Stimulated activated CD8-positive, alpha-beta memory T cell treated with anti-CD3 and anti-CD28 coated beads, Interleukin-12 subunit alpha, Interleukin-12 subunit beta, amount 100 ng/mL, for 1 hour (primary cell): ENCODE measurements around the gene PHC3.

Experiments used
- DNase-seq: peaks from one replicate; pipeline ENCODE4 v3.0.0-alpha.2; 2020; ENCODE audit warnings: low read depth

The PHC3 gene

DNA sequence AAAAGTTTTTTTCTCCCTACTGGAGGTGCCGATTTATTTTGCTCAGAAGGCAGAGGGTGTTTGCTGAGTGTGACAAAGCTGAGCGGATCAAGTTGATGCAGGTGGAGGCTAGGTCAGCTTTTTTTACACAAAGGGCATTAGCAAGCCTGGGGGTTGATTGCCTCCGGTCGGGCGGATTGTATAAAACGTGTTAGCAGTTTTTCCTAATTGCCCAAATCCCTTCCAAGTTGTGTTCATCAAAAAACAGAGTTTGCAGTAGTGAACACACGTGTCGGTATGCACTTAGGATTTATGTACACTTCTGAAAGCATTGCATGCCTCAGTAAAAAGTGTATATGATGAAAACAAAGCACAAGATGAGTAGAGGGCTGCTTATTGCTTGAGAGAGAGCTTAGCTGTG, 141.1 kb downstream of the PHC3 start:
- DNase-seq: no peak

DNA sequence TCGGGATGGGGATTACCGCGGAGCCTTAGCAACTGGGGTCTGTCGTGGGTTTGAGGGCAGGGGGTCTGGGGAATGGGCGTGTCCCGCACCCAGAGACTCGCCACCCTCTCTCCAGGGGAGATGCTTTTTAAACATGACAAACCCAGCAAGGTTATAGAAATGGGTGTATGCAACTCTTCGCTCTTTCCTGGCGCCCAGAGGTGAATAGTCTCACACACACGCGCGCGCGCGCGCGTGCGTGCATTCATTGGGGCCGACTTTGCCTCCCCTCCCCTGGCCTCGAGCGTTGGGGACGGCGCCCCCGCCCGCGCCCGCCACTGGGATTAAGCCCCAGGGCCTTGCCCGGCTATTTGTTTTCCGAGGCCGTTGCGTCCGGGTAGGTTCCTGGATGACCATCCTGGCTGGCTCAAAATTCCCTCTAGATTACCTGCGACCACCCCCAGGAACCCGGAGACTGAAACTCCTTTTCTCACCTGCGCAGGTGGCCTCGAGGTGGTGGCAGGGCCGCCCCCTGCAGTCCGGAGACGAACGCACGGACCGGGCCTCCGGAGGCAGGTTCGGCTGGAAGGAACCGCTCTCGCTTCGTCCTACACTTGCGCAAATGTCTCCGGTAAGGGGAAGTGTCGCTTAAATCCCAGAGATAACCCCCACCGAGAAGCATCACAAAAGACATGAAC, 143.0 kb downstream of the PHC3 start:
- no peak for DNase-seq
